Upper lobe of left lung (tissue), 6 donors: ENCODE measurements around the gene DSTN. TPM values are rescaled to one million over a fixed set of nuclear protein-coding genes. Genes with fewer than 3 reads are reported as not detected.

ENCODE experiments used
- ATAC-seq, 2 donors: fragments of 200-7000 bp; cut with Tn5 transposase; one replicate each; pipeline ENCODE4 v1.9.1; 2022; ENCODE audit warnings: mild to moderate bottlenecking in 2 of 2, moderate library complexity in 2 of 2; ENCODE audit not compliant: low FRiP score in 2 of 2
- DNase-seq, 2 donors: peaks; one replicate each; pipeline ENCODE4 v3.0.0-alpha.2; 2019 to 2020
- H3K27ac ChIP-seq, 4 donors: fragments of 200-600 bp; sonication (generic); one replicate each; pipeline ENCODE4 v1.5.1; 2016 to 2019
- H3K27me3 ChIP-seq, 4 donors: fragments of 200-600 bp; sonication (generic); one replicate each; pipeline ENCODE4 v1.5.1; 2017 to 2019
- H3K36me3 ChIP-seq, 4 donors: fragments of 200-600 bp; sonication (generic); one replicate each; pipeline ENCODE4 v1.5.1; 2016 to 2019
- H3K4me1 ChIP-seq, 4 donors: fragments of 200-600 bp; sonication (generic); one replicate each; pipeline ENCODE4 v1.5.1; 2018 to 2019
- H3K4me3 ChIP-seq, 4 donors: fragments of 200-600 bp; sonication (generic); one replicate each; pipeline ENCODE4 v1.5.1; 2017 to 2019; ENCODE audit warnings: mild to moderate bottlenecking in 2 of 4, moderate library complexity in 1 of 4
- H3K9me3 ChIP-seq, 4 donors: fragments of 200-600 bp; sonication (generic); one replicate each; pipeline ENCODE4 v1.5.1; 2018 to 2019
- EP300 ChIP-seq, 4 donors: sonication (generic); formaldehyde crosslinking; IDR thresholded peaks; one replicate each; pipeline ENCODE4 v1.5.1; 2017; ENCODE audit warnings: antibody characterized with exemption in 4 of 4, control low read depth in 2 of 4
- POLR2A ChIP-seq, 4 donors: fragments of 450-650 bp; IDR thresholded peaks; one replicate each; pipeline ENCODE4 v1.5.1; 2016 to 2017; ENCODE audit warnings: antibody characterized with exemption in 4 of 4, mild to moderate bottlenecking in 2 of 4
- POLR2AphosphoS5 ChIP-seq, 2 donors: sonication (generic); formaldehyde crosslinking; IDR thresholded peaks; one replicate each; pipeline ENCODE4 v1.5.1; 2017; ENCODE audit warnings: antibody characterized with exemption in 2 of 2
- WGBS, 2 donors: methylation state at CpG; one replicate each; pipeline ENCODE4 v1.1.5; 2017 to 2018; 5-methylcytosine and 5-hydroxymethylcytosine counted together
- total RNA-seq, 6 donors: library from RNA; depleted of rRNA in 4 of 6; stranded (reverse); fragments of >200 nt in 4 of 6; gene quantifications; one replicate each; pipeline versions ENCODE4 v1.1.0 to v1.2.1, GENCODE V29; 2016 to 2021
- TF ChIP-seq, protein P1 (sequence below), 6 experiments: fragments of 450-650 bp in 4 of 6; fragments of 200-600 bp in 2 of 6; sonication (generic) in 2 of 6; IDR thresholded peaks; one replicate each; pipeline ENCODE4 v1.5.1; 2016 to 2019; ENCODE audit warnings: antibody characterized with exemption in 6 of 6
- donor health status: DM: no; HTN: no; CAD: no; lungs with moderate emphysema.
- donor health status: DM: no; HTN: yes; CAD: no; lungs with severe emphysema.

DSTN gene
- total RNA-seq, 6 donors from 2014 or later = 235 to 735 (median 513) TPM

DNA sequence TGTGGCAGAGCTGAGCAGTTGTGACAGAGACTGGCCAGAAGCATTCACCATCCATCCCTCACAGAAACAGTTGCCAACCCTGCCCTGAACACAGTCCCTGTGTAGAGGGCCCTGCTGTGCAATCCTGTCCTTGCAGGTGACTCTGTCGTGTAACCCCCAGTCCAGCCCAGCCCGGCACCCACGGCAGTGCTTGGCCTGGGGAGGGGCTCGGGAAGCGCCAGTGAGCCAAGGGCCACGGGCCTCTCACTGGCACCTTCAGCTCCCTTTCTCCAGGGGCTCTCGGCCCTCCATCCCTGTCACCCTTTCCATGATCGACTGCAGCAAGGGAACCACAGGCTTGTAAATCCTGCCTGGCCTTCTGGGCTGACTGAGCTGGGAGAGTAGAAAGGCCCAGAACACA, 59.1 kb downstream of the DSTN start:
- Histone ChIP-seq H3K9me3 (no peaks in the 10 kb centered on the region), H3K27ac (no peak overlapping the region), H3K4me1 (no peaks in the 10 kb centered on the region), H3K36me3 (peaks cover 20 to 100% (median 97%) of the 10 kb centered on the region in 4 donors), H3K27me3 (no peaks in the 10 kb centered on the region), H3K4me3 (no peak overlapping the region)
- DNase-seq = peak in 1 of 2 donors; percentile 55
- 76 to 88% methylated on average over 5 to 8 of the region's 8 CpGs for whole genome bisulfite sequencing, 2 donors
- TF ChIP-seq EP300 (IDR thresholded peaks at IDR 0.05) = no peak
- no peak for TF ChIP-seq POLR2A (IDR thresholded peaks at IDR 0.05)
- TF ChIP-seq, protein P1, sequence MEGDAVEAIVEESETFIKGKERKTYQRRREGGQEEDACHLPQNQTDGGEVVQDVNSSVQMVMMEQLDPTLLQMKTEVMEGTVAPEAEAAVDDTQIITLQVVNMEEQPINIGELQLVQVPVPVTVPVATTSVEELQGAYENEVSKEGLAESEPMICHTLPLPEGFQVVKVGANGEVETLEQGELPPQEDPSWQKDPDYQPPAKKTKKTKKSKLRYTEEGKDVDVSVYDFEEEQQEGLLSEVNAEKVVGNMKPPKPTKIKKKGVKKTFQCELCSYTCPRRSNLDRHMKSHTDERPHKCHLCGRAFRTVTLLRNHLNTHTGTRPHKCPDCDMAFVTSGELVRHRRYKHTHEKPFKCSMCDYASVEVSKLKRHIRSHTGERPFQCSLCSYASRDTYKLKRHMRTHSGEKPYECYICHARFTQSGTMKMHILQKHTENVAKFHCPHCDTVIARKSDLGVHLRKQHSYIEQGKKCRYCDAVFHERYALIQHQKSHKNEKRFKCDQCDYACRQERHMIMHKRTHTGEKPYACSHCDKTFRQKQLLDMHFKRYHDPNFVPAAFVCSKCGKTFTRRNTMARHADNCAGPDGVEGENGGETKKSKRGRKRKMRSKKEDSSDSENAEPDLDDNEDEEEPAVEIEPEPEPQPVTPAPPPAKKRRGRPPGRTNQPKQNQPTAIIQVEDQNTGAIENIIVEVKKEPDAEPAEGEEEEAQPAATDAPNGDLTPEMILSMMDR (IDR thresholded peaks at IDR 0.05) = no peak
- TF ChIP-seq POLR2AphosphoS5 (IDR thresholded peaks at IDR 0.05) = no peak
- ATAC-seq = no peak

DNA sequence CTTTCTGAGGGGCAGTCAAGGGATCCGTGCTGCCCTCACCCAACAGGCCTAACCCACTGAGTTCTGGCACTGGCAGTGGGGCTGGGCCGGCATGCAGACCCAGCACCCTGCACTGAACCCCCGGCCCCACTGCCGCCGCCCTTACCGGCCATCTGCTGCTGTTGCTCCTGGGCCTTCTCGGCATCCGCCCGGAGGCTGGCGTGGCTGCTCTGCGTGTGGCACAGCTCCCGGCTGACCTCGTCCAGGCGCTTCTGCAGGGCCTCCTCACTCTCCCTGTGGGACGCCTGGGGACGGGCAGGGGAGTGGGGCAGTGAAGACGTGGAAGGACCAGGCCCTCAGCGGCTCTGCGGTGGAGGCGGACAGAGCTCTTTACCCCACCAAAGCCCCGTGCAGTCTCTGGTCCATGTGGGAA, 59.8 kb downstream of the DSTN start:
- no peaks in the 10 kb centered on the region for H3K27me3 ChIP-seq
- H3K4me1 ChIP-seq = no peaks in the 10 kb centered on the region
- H3K36me3 ChIP-seq = peaks cover 17 to 100% (median 95%) of the 10 kb centered on the region in 4 donors
- 97 to 100% methylated on average over 5 to 20 of the region's 21 CpGs for WGBS, 2 donors
- H3K27ac ChIP-seq = no peak overlapping the region
- ATAC-seq (no peak), DNase-seq (peak in 1 of 2 donors; percentile 79)
- H3K9me3 ChIP-seq = no peaks in the 10 kb centered on the region
- TF ChIP-seq POLR2A (IDR thresholded peaks at IDR 0.05) (no peak), EP300 (IDR thresholded peaks at IDR 0.05) (no peak), POLR2AphosphoS5 (IDR thresholded peaks at IDR 0.05) (no peak)
- TF ChIP-seq, protein P1 (IDR thresholded peaks at IDR 0.05) = no peak
- no peak overlapping the region for H3K4me3 ChIP-seq

DNA sequence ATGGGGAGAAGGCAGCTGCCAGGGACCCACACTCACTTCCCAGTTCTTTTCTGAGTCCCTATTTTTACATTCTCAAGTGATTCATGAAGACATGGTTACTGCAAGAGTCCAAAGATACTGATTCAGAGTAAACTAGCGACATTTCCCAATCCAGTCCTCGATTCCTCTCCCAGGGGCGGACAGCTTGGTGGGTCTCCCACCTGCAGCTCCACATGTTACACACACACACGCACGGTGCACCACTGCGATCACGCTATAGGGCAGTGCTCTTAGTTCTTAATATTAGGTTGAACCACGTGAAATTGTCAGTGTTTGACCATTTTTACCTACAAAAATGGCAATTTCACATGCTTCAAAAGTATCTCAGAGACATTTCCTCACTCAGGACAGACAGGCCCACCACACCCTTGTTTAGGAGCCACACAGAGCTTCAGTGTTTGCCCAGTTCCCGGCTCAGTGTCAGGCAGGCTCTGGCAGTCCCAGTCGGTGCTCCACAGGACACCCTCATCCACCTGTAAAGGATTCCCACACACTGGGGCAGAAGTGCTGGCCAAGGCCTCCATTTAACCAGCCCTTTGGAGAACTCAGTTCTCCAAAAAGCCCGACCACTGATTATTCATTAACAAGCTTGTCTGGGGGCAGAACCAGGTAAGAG, 60.4 kb downstream of the DSTN start:
- peaks cover 2 to 5% (median 4%) of the 10 kb centered on the region in 4 donors for H3K4me1 ChIP-seq
- H3K27me3 ChIP-seq = no peaks in the 10 kb centered on the region
- peaks cover 13 to 100% (median 95%) of the 10 kb centered on the region in 4 donors for H3K36me3 ChIP-seq
- H3K9me3 ChIP-seq = no peaks in the 10 kb centered on the region
- TF ChIP-seq POLR2A (IDR thresholded peaks at IDR 0.05) = no peak
- TF ChIP-seq, protein P1 (IDR thresholded peaks at IDR 0.05) = no peak
- TF ChIP-seq EP300 (IDR thresholded peaks at IDR 0.05) = no peak
- TF ChIP-seq POLR2AphosphoS5 (IDR thresholded peaks at IDR 0.05) = no peak
- no peak overlapping the region for H3K4me3 ChIP-seq
- WGBS, 2 donors = 87 to 90% methylated on average over 10 to 11 of the region's 11 CpGs
- ATAC-seq = no peak
- DNase-seq = no peak
- H3K27ac ChIP-seq = no peak overlapping the region

DNA sequence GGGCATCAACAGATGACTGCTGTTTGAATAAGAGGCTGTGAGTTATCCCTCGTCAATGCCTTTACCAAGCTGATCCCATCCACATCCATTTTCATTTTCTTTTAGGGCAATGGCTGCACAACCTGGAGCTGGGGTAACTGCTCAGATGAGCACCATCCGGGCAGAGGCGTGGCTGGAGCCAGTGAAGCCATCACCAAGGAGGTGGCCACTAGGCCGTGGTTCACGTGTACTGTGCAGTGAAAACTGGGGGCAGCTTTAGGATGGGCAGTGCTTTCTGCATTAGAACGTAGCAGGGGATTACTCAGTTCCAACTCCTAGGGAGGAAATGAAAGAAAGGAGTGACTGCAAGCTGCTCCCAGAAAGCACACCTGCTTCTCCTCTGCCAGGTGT, 60.9 kb downstream of the DSTN start:
- H3K4me3 ChIP-seq = no peak overlapping the region
- 96 to 97% methylated on average over 6 of the region's 6 CpGs for WGBS, 2 donors
- DNase-seq (no peak), ATAC-seq (no peak)
- H3K9me3 ChIP-seq = no peaks in the 10 kb centered on the region
- no peaks in the 10 kb centered on the region for H3K27me3 ChIP-seq
- peaks cover 13 to 100% (median 96%) of the 10 kb centered on the region in 4 donors for H3K36me3 ChIP-seq
- H3K4me1 ChIP-seq = peaks cover 4 to 9% (median 6%) of the 10 kb centered on the region in 4 donors
- TF ChIP-seq POLR2AphosphoS5 (IDR thresholded peaks at IDR 0.05) (no peak), POLR2A (IDR thresholded peaks at IDR 0.05) (no peak)
- TF ChIP-seq, protein P1 (IDR thresholded peaks at IDR 0.05) = no peak
- no peak overlapping the region for H3K27ac ChIP-seq
